Measurements from ENCODE around the gene WWOX. TPM values are rescaled to one million over a fixed set of nuclear protein-coding genes. Genes with fewer than 3 reads are reported as not detected.

The WWOX gene
- total and polyA plus RNA-seq, 2 of the 8 experiments (the other 6 are each of a cell fraction or from before 2014, with no cell fraction given) = 5.4 to 16.7 TPM

- Histone ChIP-seq H3K4me1 (replicated peaks in 1 of 4; ENCODE audit: control insufficient read depth in 3 of 4, insufficient read depth in 4 of 4, low read length in 3 of 4) (0 out of 7 replicates have a peak, but pooled peaks cover 0 to 4% (median 0%) of the 10 kb centered on the region in 4 experiments), H3K36me3 (ENCODE audit: control insufficient read depth in 2 of 4, insufficient read depth in 4 of 4, low read length in 3 of 4) (no peaks in the 10 kb centered on the region), H3K9ac (replicated peaks in 1 of 4; ENCODE audit: extremely low read depth in 1 of 4, low read depth in 3 of 4, low read length in 3 of 4) (no peak overlapping the region), H2BK20ac (ENCODE audit: low read length) (no peak overlapping the region), H2BK15ac (ENCODE audit: low read length) (no peak overlapping the region), H3K23ac (ENCODE audit: insufficient read length) (no peak overlapping the region), H2BK5ac (ENCODE audit: low read depth, low read length) (no peak overlapping the region), H4K8ac (ENCODE audit: extremely low read depth, insufficient read depth, low read length) (no peak overlapping the region), H3K23me2 (ENCODE audit: low read depth, low read length) (no peaks in the 10 kb centered on the region), H3K27ac (ENCODE audit: low read depth, low read length) (no peak overlapping the region), H3K18ac (ENCODE audit: extremely low read depth, low read length) (no peak overlapping the region), H3K27me3 (replicated peaks in 1 of 4; ENCODE audit: control insufficient read depth in 3 of 4, extremely low read depth in 1 of 4, insufficient read depth in 3 of 4, low read length in 3 of 4) (0 out of 7 replicates have a peak, but pooled peaks cover 0 to 2% (median 0%) of the 10 kb centered on the region in 4 experiments), H3K14ac (ENCODE audit: insufficient read length) (no peak overlapping the region), H4K5ac (ENCODE audit: insufficient read length, low read depth, low read length) (no peak overlapping the region), H3K4me3 (ENCODE audit: extremely low read depth in 1 of 4, insufficient read depth in 2 of 4, low read depth in 3 of 4, low read length in 4 of 4) (no peak overlapping the region), H2BK120ac (replicated peaks; ENCODE audit: low read depth, low read length) (no peak overlapping the region), H2BK12ac (ENCODE audit: low read depth, low read length) (no peak overlapping the region), H4K20me1 (replicated peaks in 1 of 2; ENCODE audit: control insufficient read depth in 1 of 2, insufficient read depth in 2 of 2, low read length in 2 of 2) (no peaks in the 10 kb centered on the region), H3K4ac (replicated peaks; ENCODE audit: insufficient read length, low read depth, low read length) (no peak overlapping the region), H4K91ac (replicated peaks; ENCODE audit: insufficient read length, low read length) (no peak overlapping the region), H3K56ac (replicated peaks; ENCODE audit: insufficient read length, low read depth, low read length) (no peak overlapping the region), H2AK5ac (ENCODE audit: low read depth, low read length) (no peak overlapping the region), H2AFZ (ENCODE audit: low read length) (no peak overlapping the region), H3K9me3 (ENCODE audit: insufficient read depth in 2 of 2, low read depth in 1 of 2, low read length in 1 of 2) (no peaks in the 10 kb centered on the region), H3K79me2 (ENCODE audit: control insufficient read depth in 1 of 2, insufficient read depth in 2 of 2, low read length in 2 of 2) (no peaks in the 10 kb centered on the region), H3K79me1 (ENCODE audit: low read depth, low read length) (no peaks in the 10 kb centered on the region), H3K4me2 (ENCODE audit: insufficient read depth in 1 of 2, low read depth in 2 of 2, low read length in 2 of 2) (no peak overlapping the region)
- 88% methylated on average over 17 of the region's 17 CpGs; no CpG with 5 or more reads in 1 of the 2 experiments for WGBS, 2 experiments (ENCODE audit: extremely low coverage in 1 of 2, insufficient coverage in 1 of 2, insufficient read length in 1 of 2, insufficient replicate concordance in 2 of 2, low coverage in 1 of 2, low lambda C conversion rate in 2 of 2, missing lambda C conversion rate in 1 of 2)
- ChIA-PET CTCF (ENCODE audit: partially characterized antibody) (interaction anchor here (0.6 to 2.1 kb wide), 7 partner anchors 8 to 94 kb away, joined by 3 to 8 read pairs (median 3); no protein-coding TSS in a partner anchor), POLR2A (ENCODE audit: partially characterized antibody) (interaction anchor here (0.7 kb wide), 1 partner anchor 1439 kb away, joined by 3 read pairs; no protein-coding TSS in a partner anchor)
- no peak for FAIRE-seq
- DNase-seq (ENCODE audit: low read depth in 1 of 2, low spot score in 2 of 2) = no peak
- TF ChIP-seq EP300 (IDR thresholded peaks at IDR 0.05; ENCODE audit: borderline replicate concordance in 1 of 2, low read depth in 2 of 2, low read length in 2 of 2) = no peak
- no peak for TF ChIP-seq EGR1 (IDR thresholded peaks at IDR 0.05; ENCODE audit: borderline replicate concordance, low read depth, low read length)
- TF ChIP-seq ASH2L (IDR thresholded peaks at IDR 0.05; ENCODE audit: low read length) = no peak
- TF ChIP-seq CTBP2 (IDR thresholded peaks at IDR 0.05; ENCODE audit: borderline replicate concordance, insufficient read depth, insufficient read length, low read length) = no peak
- TF ChIP-seq ZNF274 (IDR thresholded peaks at IDR 0.05; ENCODE audit: borderline replicate concordance, extremely low read depth, low read length) = no peak
- no peak for TF ChIP-seq SIX5 (IDR thresholded peaks at IDR 0.05; ENCODE audit: low read depth, low read length)
- no peak for TF ChIP-seq RAD21 (IDR thresholded peaks at IDR 0.05 in 1 of 2, conservative IDR thresholded peaks at IDR 0.05 in 1 of 2; ENCODE audit: low read depth in 2 of 2, low read length in 2 of 2)
- no peak for TF ChIP-seq SRF (IDR thresholded peaks at IDR 0.05; ENCODE audit: low read depth, low read length)
- no peak for TF ChIP-seq CTCF (IDR thresholded peaks at IDR 0.05; ENCODE audit: control extremely low read depth in 1 of 3, insufficient read depth in 1 of 3, low read depth in 1 of 3, low read length in 3 of 3)
These were observed 914.6 kb downstream of the WWOX start for GRCh38 chr16:79013930-79014660.

Data from H1 (cell line).